Ishikawa (cell line): ENCODE results near the gene CHN1.

ENCODE experiments used
- EGR1 ChIP-seq: IDR thresholded peaks from 2 replicates; pipeline ENCODE4 v1.6.1; 2012
- FOXM1 ChIP-seq: IDR thresholded peaks from 2 replicates; pipeline ENCODE4 v1.6.1; 2012; ENCODE audit warnings: low read depth, borderline replicate concordance
- TAF1 ChIP-seq: IDR thresholded peaks from 2 replicates; pipeline ENCODE4 v1.6.1; 2012; ENCODE audit warnings: low read depth, mild to moderate bottlenecking
- TF ChIP-seq, protein P1 (sequence below): IDR thresholded peaks from 2 replicates; pipeline ENCODE4 v1.6.1; 2012; ENCODE audit warnings: low read depth, mild to moderate bottlenecking

DNA sequence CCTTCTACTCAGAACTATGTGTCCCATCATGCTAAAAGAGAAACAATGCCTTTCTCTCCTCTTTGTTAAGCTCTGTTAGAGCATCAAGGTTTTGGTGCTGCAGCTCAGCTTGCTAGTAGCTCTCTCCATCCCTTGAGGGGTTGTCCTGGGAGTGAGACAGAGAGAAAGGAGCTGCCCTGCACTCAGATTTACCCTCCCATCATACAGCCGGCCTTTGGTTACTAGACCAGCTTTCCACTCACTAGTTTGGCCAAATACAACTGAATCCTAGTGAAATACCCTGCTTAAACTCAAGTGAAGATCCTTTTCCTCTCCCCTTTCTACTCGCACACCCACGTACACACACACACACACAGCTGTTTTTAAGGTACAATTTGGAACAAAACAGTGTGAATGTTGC is 2.3 kb upstream of the CHN1 start:
- TF ChIP-seq EGR1 (no peak), FOXM1 (no peak), TAF1 (no peak)
- TF ChIP-seq, protein P1, sequence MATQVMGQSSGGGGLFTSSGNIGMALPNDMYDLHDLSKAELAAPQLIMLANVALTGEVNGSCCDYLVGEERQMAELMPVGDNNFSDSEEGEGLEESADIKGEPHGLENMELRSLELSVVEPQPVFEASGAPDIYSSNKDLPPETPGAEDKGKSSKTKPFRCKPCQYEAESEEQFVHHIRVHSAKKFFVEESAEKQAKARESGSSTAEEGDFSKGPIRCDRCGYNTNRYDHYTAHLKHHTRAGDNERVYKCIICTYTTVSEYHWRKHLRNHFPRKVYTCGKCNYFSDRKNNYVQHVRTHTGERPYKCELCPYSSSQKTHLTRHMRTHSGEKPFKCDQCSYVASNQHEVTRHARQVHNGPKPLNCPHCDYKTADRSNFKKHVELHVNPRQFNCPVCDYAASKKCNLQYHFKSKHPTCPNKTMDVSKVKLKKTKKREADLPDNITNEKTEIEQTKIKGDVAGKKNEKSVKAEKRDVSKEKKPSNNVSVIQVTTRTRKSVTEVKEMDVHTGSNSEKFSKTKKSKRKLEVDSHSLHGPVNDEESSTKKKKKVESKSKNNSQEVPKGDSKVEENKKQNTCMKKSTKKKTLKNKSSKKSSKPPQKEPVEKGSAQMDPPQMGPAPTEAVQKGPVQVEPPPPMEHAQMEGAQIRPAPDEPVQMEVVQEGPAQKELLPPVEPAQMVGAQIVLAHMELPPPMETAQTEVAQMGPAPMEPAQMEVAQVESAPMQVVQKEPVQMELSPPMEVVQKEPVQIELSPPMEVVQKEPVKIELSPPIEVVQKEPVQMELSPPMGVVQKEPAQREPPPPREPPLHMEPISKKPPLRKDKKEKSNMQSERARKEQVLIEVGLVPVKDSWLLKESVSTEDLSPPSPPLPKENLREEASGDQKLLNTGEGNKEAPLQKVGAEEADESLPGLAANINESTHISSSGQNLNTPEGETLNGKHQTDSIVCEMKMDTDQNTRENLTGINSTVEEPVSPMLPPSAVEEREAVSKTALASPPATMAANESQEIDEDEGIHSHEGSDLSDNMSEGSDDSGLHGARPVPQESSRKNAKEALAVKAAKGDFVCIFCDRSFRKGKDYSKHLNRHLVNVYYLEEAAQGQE = no peak
